Measurements from ENCODE around the gene ARMC9. TPM values are rescaled to one million over a fixed set of nuclear protein-coding genes. Genes with fewer than 3 reads are reported as not detected.
"Not testable (repeated sequence)": the region's sequence is repeated elsewhere in the genome, so short reads cannot be mapped to it uniquely, and the experiment has no call there.

Gene ARMC9
- total RNA-seq, 1 donor from 2014 or later: 43.1 TPM

- no peak for DNase-seq
- H3K27ac ChIP-seq: no peak overlapping the region
Measured at GRCh38 chr2:231298091-231298490, 99.7 kb downstream of the ARMC9 start.

GRCh38 chr2:231299267-231299666, 100.8 kb downstream of the ARMC9 start:
- TF ChIP-seq CTCF (IDR thresholded peaks at IDR 0.05): no peak
- Histone ChIP-seq H3K27me3 (ENCODE audit: low read depth) (no peaks in the 10 kb centered on the region), H3K36me3 (no peaks in the 10 kb centered on the region), H3K9me3 (no peaks in the 10 kb centered on the region), H3K27ac (peak overlapping the region; percentile 0), H3K4me3 (no peak overlapping the region), H3K4me1 (peaks cover 50% of the 10 kb centered on the region)
- intact Hi-C loops (cut with DNase I): no loop called here
- ATAC-seq (peak; percentile 18 to 62), DNase-seq (no peak)

More at GRCh38 chr2:231298091-231298490, 99.7 kb downstream of the ARMC9 start:
- TF ChIP-seq CTCF (IDR thresholded peaks at IDR 0.05): no peak
- Histone ChIP-seq H3K36me3 (no peaks in the 10 kb centered on the region), H3K4me1 (peaks cover 58% of the 10 kb centered on the region), H3K4me3 (no peak overlapping the region), H3K27me3 (ENCODE audit: low read depth) (no peaks in the 10 kb centered on the region), H3K9me3 (no peaks in the 10 kb centered on the region)
- no peak for ATAC-seq
- intact Hi-C loops (cut with DNase I): no loop called here

GRCh38 chr2:231300020-231300721, 101.7 kb downstream of the ARMC9 start:
- ATAC-seq: peak; percentile 85 to 90
- Histone ChIP-seq H3K36me3 (no peaks in the 10 kb centered on the region), H3K9me3 (no peaks in the 10 kb centered on the region), H3K4me1 (peaks cover 43% of the 10 kb centered on the region), H3K4me3 (no peak overlapping the region), H3K27ac (peak overlapping the region; percentile 0), H3K27me3 (ENCODE audit: low read depth) (no peaks in the 10 kb centered on the region)
- intact Hi-C loops (cut with DNase I): no loop called here
- DNase-seq: no peak
- TF ChIP-seq CTCF (IDR thresholded peaks at IDR 0.05): no peak

GRCh38 chr2:231300722-231301076, 102.3 kb downstream of the ARMC9 start:
- Histone ChIP-seq H3K27ac (peak overlapping the region; percentile 0), H3K4me1 (peaks cover 43% of the 10 kb centered on the region)

DNA sequence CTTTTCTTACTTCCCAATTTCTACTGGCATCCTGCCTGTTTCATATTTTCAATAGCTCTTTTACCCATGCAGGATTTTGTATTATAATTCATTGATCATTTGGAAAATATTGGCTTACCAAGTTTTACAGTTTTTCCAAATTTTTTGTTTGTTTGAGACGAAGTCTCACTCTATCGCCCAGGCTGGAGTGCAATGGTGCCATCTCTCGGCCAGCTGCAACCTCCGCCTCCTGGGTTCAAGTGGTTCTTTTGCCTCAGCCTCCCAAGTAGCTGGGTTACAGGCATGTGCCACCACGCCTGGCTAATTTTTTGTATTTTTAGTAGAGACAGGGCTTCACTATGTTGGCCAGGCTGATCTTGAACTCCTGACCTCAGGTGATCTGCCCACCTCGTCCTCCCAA, 105.8 kb downstream of the ARMC9 start:
- ATAC-seq; DNase-seq; H3K36me3 ChIP-seq; H3K9me3 ChIP-seq; H3K4me3 ChIP-seq; intact Hi-C loops (cut with DNase I); H3K27ac ChIP-seq; H3K27me3 ChIP-seq (ENCODE audit: low read depth): not testable (repeated sequence)
- peaks cover 23% of the 10 kb centered on the region for H3K4me1 ChIP-seq
- peak; percentile 11 for TF ChIP-seq CTCF (IDR thresholded peaks at IDR 0.05)

More at GRCh38 chr2:231300722-231301076, 102.3 kb downstream of the ARMC9 start:
- intact Hi-C loops (cut with DNase I): no loop called here
- Histone ChIP-seq H3K4me3 (no peak overlapping the region), H3K36me3 (no peaks in the 10 kb centered on the region), H3K27me3 (ENCODE audit: low read depth) (no peaks in the 10 kb centered on the region), H3K9me3 (no peaks in the 10 kb centered on the region)
- DNase-seq (no peak), ATAC-seq (no peak)
- TF ChIP-seq CTCF (IDR thresholded peaks at IDR 0.05): no peak
